NCI-H774 (cell line): Measurements from ENCODE around the gene CDK18.

Source experiments
- DNase-seq: peaks from one replicate; lab custom pipeline; 2025; lab: John Stamatoyannopoulos, UW

Gene CDK18

GRCh38 chr1:205570173-205570501 is 65.7 kb downstream of the CDK18 start:
- DNase-seq: no peak

DNA sequence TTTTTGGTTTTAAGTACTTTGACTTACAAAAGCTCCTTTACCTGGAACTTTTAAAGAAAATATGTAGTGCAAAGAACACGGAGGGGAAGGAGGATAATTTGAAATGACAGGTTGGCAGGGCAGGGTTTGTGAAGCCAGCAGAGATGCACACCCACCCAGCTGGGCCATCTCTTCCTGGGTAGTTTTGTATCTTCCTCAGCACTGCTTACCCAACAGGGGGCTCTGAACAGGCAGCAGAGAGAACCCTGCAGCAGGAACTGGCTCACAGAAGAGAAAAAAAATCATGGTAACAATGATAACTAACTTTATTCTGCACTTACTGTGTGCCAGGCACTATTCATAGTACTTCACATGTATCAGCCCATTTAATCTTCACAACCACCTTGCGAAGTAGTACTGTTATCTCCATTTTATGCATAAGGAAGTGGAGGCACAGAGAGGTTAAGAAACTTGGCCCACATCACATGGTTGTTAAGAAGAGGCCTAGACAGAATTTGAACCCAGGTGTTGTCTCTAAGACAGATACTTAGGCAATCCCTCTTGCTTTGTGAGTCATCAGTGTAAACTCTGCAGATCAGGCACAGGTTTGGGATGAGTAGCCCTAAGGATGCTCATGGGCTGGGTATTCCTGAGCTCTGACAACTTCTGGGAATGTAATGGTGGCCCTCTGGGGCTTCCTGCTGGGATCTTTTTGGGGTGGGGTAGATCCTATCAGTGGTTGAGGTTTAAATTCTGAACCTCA is 66.5 kb downstream of the CDK18 start:
- no peak for DNase-seq

GRCh38 chr1:205571747-205572146 is 67.3 kb downstream of the CDK18 start:
- no peak for DNase-seq

- DNase-seq: no peak
Measured at GRCh38 chr1:205572421-205572820, 68.0 kb downstream of the CDK18 start.

- DNase-seq: no peak
Measured at GRCh38 chr1:205575294-205575885, 70.9 kb downstream of the CDK18 start.

DNA sequence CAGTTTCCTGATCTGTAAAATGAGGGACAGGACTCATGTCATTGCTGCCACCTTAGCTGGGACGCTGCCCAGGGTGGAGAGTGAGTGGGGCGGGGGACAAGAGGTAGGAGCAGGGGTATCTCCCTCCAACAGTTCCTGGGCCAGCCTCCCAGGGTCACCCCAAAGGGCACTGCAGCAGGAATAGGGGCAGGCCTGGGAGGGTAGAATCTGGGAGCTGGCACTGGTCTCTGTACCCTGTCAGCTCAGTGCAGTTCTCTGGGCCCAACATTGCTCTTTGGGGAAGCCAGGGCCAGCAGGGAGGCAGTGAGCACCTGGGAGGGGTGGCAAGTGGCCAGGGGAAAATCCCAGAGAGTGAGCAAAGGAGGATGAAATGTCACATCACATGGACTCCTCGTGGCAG is 71.5 kb downstream of the CDK18 start:
- DNase-seq: no peak

DNA sequence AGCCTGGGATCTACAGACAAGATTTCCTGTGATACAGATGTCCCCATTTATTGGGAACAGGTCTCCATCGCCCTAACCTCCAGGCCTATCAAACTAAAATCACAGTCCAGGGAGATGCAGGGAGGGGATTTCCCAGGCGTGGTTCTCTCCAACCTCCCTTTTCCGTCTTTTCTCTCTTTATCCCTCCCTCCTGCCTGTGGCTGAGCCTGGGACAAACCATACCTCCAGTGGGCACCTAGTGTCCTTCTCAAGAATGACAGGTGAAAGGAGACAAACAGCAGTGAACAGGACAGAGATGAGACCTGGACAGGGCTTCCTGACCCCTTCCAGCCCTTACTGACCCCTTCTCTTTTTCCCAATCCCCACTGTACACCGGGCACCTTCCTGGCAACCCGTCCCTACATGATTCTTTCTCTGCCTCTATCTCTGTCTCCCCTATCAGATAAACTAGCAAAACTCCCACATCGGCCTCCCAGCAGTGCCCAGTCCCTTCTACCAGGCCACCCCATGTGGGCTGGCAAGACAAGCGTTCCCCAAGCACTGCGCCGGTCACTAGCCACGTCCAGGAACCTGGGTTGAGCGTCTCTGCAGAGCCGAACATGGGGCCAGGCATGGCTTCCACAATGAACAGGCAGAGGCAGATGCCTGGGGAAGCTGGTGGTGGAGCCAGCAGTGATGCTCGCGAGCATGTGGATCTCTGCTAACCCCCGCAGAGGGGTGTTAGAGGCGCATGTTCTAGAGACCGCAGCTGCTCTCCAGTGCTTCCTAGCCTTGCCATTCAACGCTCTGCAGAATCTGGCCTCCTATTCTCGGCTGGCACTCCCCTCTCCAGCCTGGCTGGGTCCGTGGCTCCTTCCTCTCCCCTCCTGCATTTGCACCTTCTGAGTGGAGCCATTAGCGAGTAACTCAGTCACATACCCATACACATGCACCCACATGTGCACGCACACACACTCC is 72.6 kb downstream of the CDK18 start:
- DNase-seq: no peak

DNA sequence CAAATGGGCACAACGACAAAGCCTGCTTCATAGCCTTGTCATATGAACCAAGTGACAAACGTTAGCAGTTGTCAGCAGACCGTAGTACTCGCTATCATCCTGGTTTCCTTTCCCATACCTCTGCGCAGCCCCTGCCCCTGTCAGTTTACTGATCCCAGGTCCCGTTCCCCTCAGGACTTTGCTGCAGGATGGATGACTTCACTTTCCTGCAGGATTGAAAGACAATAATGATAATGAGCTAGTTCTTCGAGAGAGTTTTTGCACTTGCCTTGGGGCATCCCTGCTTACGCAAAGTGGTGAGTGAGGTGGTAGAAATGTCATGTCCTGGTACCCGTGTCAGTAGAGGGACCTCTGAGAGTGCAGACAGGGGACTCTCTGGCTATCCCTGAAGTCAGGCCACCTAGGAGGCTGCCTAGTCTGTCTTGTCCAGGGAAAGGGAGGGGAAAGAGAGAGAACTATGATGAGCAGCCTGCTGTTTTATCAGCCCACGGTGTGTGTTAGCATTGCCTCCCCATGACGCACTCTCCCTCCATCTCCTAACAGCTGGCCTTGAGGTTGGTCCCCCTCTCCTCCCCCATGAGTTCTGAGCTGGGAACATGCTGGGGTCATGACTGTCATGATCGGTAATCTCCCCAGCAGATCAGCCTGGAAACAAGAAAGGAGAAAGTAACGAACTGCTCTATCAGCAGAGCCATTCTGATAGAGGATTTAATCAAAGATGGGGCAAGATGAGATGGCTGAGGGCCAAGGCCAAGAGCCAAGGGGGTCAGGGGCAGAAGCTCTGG is 73.6 kb downstream of the CDK18 start:
- no peak for DNase-seq

GRCh38 chr1:205578780-205579571 is 74.5 kb downstream of the CDK18 start:
- DNase-seq: peak; percentile 34

- no peak for DNase-seq
Measured at GRCh38 chr1:205579711-205580110, 75.2 kb downstream of the CDK18 start.

DNA sequence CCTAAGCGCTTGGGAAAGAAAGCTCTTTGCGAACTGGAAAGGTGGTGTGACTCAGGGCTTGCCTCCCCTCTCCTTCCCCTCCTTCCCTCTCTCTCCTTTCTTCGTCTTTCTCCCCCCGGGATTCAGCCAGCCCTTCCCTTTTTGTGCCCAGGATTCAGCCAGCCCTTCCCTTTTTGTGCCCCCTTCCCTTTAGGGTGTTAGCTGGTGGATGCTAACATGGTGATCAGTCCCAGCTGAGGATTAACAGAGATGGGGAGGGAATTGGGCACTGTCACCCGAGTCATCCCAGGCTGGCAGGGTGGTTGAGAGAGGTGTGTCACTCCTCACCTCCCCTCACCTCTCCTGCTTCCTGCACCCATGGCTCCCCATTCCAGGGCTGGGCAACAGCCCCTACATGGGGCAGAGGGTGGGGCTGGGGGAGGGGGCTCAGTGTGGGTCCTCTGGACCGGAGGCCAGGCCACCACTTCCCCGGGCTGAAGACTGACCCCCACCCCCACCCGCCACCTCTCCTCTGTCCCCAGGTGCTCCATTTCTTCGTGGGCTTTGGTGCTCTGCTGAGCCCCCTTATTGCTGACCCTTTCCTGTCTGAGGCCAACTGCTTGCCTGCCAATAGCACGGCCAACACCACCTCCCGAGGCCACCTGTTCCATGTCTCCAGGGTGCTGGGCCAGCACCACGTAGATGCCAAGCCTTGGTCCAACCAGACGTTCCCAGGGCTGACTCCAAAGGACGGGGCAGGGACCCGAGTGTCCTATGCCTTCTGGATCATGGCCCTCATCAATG is 75.9 kb downstream of the CDK18 start:
- no peak for DNase-seq

DNA sequence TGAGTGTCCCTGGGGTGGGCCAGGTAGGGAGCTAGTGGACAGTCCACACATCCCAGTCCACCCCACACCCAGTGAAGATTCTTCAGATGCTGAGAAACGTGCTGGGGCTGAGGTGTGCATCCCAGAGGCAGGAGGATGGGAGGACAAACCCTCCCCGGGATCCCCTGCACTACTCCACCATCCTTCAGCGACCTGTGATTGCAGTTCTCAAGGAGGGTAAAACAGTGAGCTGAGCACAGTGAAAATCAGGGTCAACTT is 76.4 kb downstream of the CDK18 start:
- no peak for DNase-seq

GRCh38 chr1:205581321-205581980 is 77.0 kb downstream of the CDK18 start:
- DNase-seq: no peak

DNA sequence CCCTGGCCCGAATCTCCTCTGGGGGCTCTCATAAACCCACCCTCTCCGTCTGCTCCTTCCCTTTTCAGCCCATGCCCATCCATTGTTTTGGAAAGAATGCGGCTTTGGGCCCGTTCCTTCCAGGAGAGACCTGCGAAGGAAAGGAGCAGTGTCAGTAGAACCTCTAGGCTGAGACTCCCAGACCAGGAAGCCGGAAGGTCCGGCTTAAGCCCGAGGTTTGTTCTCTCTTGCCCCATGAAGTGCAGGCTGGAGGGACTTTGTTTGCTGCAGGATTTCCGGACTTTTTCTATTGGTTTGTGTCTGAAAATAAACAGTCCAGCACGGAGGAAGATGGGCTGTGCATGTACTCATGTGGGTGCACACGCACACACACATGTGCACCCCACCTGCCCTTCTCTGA is 77.6 kb downstream of the CDK18 start:
- DNase-seq: no peak
